ENCODE data around the gene GATD1.

DNA sequence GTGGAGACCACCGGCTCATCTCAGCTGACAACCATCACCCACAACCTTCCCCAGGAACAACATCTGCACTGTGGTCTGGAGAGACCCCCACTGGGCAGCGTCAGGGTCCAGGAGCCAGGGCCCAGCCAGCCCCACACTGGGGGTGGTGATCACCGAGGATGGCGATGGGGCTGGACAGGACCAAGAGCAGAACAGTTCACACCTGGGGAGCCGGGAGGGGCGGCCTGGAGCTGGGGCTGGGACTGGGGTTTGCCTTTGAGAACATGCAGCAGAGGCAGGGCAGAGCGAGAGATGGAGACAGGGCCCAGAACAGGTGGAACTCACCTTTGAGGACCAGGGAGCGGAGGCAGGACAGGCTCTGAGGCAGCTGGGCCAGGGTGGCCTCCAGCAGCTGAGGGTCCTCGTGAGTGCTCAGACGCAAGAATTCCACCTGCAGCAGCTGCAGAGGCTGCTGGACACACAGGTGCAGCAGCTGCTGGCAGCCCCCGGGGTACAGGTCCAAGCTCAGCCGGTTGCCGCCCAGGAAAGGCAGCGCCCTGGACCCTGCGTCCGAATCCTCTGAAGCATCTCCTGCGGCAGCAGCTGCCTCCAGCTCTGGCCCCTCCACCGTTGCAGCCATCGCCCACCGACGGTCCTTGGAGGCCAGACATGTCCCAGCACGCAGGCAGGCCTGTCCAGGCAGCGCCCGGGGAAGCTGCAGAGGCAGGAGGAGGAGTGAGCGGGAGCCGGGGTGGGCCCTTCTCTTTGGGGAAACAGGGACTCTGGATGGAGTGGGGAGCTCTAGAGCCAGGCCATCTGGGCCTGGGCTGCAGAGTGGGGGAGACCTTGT, 26.7 kb upstream of the GATD1 start:
- TF ChIP-seq, protein P1, sequence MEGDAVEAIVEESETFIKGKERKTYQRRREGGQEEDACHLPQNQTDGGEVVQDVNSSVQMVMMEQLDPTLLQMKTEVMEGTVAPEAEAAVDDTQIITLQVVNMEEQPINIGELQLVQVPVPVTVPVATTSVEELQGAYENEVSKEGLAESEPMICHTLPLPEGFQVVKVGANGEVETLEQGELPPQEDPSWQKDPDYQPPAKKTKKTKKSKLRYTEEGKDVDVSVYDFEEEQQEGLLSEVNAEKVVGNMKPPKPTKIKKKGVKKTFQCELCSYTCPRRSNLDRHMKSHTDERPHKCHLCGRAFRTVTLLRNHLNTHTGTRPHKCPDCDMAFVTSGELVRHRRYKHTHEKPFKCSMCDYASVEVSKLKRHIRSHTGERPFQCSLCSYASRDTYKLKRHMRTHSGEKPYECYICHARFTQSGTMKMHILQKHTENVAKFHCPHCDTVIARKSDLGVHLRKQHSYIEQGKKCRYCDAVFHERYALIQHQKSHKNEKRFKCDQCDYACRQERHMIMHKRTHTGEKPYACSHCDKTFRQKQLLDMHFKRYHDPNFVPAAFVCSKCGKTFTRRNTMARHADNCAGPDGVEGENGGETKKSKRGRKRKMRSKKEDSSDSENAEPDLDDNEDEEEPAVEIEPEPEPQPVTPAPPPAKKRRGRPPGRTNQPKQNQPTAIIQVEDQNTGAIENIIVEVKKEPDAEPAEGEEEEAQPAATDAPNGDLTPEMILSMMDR (IDR thresholded peaks at IDR 0.05): no peak
- TF ChIP-seq POLR2A (IDR thresholded peaks at IDR 0.05): no peak
